ENCODE measurements around the gene GPX4. TPM values are rescaled to one million over a fixed set of nuclear protein-coding genes. Genes with fewer than 3 reads are reported as not detected.

Gene GPX4
- total RNA-seq, 1 donor from 2014 or later = 327 TPM

- Histone ChIP-seq H3K9me3 (replicated peaks) (peaks cover 49% of the 10 kb centered on the region), H3K4me1 (no peaks in the 10 kb centered on the region), H3K27ac (replicated peaks) (no peak overlapping the region), H3K27me3 (ENCODE audit: low read depth) (no peaks in the 10 kb centered on the region), H3K36me3 (peaks cover 48% of the 10 kb centered on the region), H3K4me3 (no peak overlapping the region)
- DNase-seq = no peak
- no peak for TF ChIP-seq CTCF (IDR thresholded peaks at IDR 0.05; ENCODE audit: borderline replicate concordance)
- intact Hi-C loops (cut with micrococcal nuclease) = no loop called here
Observed at GRCh38 chr19:1057176-1057855, 46.5 kb upstream of the GPX4 start.

- DNase-seq = no peak
- Histone ChIP-seq H3K27me3 (ENCODE audit: low read depth) (no peaks in the 10 kb centered on the region), H3K4me1 (no peaks in the 10 kb centered on the region), H3K4me3 (no peak overlapping the region), H3K36me3 (peaks cover 48% of the 10 kb centered on the region), H3K9me3 (replicated peaks) (peaks cover 49% of the 10 kb centered on the region), H3K27ac (replicated peaks) (no peak overlapping the region)
- TF ChIP-seq CTCF (IDR thresholded peaks at IDR 0.05; ENCODE audit: borderline replicate concordance) = no peak
- intact Hi-C loops (cut with micrococcal nuclease) = no loop called here
Observed at GRCh38 chr19:1058112-1058511, 45.7 kb upstream of the GPX4 start.

GRCh38 chr19:1060689-1061088 is 43.1 kb upstream of the GPX4 start:
- intact Hi-C loops (cut with micrococcal nuclease) = no loop called here

GRCh38 chr19:1061987-1062386 is 41.8 kb upstream of the GPX4 start:
- TF ChIP-seq CTCF (IDR thresholded peaks at IDR 0.05; ENCODE audit: borderline replicate concordance) = no peak
- Histone ChIP-seq H3K4me1 (peaks cover 25% of the 10 kb centered on the region), H3K9me3 (replicated peaks) (peaks cover 33% of the 10 kb centered on the region), H3K27me3 (ENCODE audit: low read depth) (peaks cover 21% of the 10 kb centered on the region), H3K4me3 (no peak overlapping the region), H3K27ac (replicated peaks) (no peak overlapping the region), H3K36me3 (peaks cover 29% of the 10 kb centered on the region)
- intact Hi-C loops (cut with micrococcal nuclease) = no loop called here
- no peak for DNase-seq

More at GRCh38 chr19:1060689-1061088, 43.1 kb upstream of the GPX4 start:
- TF ChIP-seq CTCF (IDR thresholded peaks at IDR 0.05; ENCODE audit: borderline replicate concordance) = no peak
- no peak overlapping the region for H3K27ac ChIP-seq (replicated peaks)
- H3K27me3 ChIP-seq (ENCODE audit: low read depth) = peaks cover 8% of the 10 kb centered on the region
- peaks cover 42% of the 10 kb centered on the region for H3K36me3 ChIP-seq
- H3K4me3 ChIP-seq = no peak overlapping the region
- no peak for DNase-seq
- peaks cover 12% of the 10 kb centered on the region for H3K4me1 ChIP-seq
- H3K9me3 ChIP-seq (replicated peaks) = peaks cover 46% of the 10 kb centered on the region

GRCh38 chr19:1062387-1063029 is 41.3 kb upstream of the GPX4 start:
- peaks cover 23% of the 10 kb centered on the region for H3K36me3 ChIP-seq
- intact Hi-C loops (cut with micrococcal nuclease) = no loop called here
- TF ChIP-seq CTCF (IDR thresholded peaks at IDR 0.05; ENCODE audit: borderline replicate concordance) = no peak
- no peak for DNase-seq
- H3K4me3 ChIP-seq = no peak overlapping the region
- H3K27me3 ChIP-seq (ENCODE audit: low read depth) = peaks cover 26% of the 10 kb centered on the region
- peaks cover 31% of the 10 kb centered on the region for H3K4me1 ChIP-seq
- no peak overlapping the region for H3K27ac ChIP-seq (replicated peaks)
- H3K9me3 ChIP-seq (replicated peaks) = peaks cover 28% of the 10 kb centered on the region
